NOMO-1 treated with dmso at 0.1 percent for 144 hours (cell line): ENCODE data around the gene HORMAD1.
"Not testable (repeated sequence)": the region's sequence is repeated elsewhere in the genome, so short reads cannot be mapped to it uniquely, and the experiment has no call there.

ENCODE experiments used
- DNase-seq: peaks from one replicate; lab custom pipeline; 2025; ENCODE audit not compliant: unreplicated experiment; lab: John Stamatoyannopoulos, UW

Gene HORMAD1

DNA sequence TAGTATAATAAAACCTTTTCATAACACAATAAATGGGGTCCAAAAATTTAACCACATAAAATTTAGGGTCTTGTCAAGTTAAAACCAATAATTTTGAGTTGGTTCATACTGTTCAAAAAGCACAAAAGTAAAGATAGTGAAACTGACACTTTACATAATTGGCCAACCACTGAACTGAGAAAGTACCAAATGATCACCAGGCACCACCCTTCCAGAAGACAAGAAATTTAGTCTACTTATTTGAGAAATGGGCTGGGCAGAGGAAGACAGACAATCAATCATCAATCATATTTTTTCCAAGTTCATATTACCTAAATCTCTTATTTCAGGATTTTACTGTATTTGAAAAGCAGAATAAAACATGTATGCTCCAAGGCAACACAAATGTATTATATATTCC, 17.3 kb downstream of the HORMAD1 start:
- DNase-seq, result no peak

DNA sequence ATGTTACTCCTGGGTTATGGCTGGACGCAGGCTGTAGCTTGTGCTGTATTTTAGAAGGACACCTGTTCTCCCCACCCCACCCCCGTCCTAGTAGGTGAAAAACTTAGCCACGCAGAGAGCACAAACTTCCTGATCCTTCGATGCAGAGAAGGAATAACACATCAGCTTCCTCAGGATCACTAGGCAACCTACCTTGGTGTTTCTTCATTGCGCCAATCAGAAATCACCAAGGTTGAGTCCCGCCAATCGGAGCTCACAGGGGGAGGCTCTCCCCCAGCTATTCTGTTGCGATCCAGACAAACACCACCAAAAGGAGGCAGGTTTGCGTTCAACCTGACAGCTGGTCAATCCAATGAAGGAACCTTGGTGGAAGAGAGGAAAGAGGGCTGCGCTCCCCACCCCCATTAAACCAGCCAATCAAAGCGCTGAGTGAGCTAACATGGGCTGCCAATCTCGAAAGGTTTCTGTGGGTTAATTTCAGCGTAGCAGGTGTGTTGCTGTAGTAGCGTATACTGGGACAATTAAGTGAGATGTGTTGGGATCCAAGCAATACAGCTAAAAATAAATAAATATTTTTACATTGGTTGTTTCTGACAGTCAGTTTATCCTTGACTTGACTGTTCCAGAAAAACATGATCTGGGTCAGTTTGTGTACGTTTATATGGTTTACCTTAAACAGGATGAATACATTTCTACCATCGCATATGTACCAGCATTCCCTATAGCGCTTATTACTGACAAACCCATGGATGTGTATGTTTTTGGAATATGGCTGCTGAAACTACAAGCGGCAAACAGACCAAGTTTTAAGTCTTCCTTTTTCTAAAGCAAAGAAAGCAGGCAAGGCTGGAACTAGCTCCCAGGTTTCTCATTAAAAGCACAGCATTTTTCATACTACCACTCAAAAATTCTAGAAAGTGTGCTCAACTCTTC, 23.4 kb downstream of the HORMAD1 start, which contains the start of gene GOLPH3L:
Gene GOLPH3L (minus strand): TSS at position 160 of the 933 bp plus-strand sequence. CDS start 2,316 bp downstream, outside the sequence.
- DNase-seq, result peak; percentile 96

- DNase-seq, result no peak
Observed at GRCh38 chr1:150696590-150696989, 24.1 kb downstream of the HORMAD1 start.

- DNase-seq, result peak; percentile 12
Observed at GRCh38 chr1:150696162-150696561, 24.5 kb downstream of the HORMAD1 start.

DNA sequence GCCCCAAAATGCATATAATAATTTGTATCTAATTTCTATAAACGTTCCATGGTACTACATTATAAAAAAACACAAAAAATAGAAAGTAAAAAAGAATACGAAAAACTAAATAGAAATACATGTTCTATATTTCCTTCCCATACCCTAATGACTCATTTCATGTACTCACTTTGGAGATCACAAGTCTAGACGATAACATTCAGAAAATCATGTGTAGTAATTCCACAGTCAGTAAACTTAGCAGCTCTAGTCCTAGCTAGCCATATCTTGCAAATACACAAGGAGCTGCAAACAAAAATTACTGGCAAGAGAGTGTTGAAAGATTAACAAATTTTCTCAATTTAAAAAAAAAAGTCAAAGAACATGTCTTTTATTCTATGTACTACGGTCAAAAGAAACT, 25.1 kb downstream of the HORMAD1 start:
- no peak for DNase-seq

- DNase-seq, result no peak
Observed at GRCh38 chr1:150692720-150693119, 28.0 kb downstream of the HORMAD1 start.

GRCh38 chr1:150688763-150689162, 31.9 kb downstream of the HORMAD1 start:
- no peak for DNase-seq

GRCh38 chr1:150686275-150686674, 34.4 kb downstream of the HORMAD1 start:
- DNase-seq, result no peak

DNA sequence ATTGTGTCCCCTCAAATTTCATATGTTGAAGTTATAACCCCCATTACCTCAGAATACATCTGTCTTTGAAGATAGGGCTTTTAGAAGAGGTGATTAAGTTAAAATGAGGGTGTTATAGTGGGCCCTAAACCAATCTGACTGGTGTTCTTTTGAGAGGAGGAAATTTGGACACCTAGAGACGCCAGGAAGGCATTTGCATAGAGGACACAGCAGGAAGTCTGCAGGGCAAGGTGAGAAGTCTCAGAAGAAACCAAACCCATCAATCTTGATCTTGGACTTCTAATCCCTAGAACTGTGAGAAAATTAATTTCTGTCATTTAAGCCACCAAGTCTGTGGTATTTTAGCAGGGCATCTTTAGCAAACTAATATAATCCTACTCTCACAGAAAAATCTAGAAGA, 36.8 kb downstream of the HORMAD1 start:
- no peak for DNase-seq

DNA sequence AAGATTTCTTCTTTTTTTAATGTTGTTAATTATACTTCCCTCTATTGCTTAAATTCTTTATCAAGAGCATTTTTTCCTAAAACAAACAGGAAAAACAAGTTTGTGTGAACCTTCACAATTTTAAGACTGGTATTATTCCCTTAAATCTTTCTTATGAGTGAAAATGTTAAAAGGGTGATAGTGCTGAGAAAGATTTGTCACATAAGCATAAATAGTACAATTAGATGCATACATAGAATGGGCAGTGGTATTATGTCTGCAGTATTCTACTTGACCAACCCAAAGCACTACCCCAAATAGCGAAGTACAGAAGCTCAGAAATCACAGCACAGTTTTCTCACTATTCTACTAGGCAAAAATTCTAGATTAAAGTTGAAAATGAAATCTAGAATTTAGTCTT, 41.7 kb downstream of the HORMAD1 start:
- no peak for DNase-seq

- DNase-seq, result no peak
Observed at GRCh38 chr1:150674881-150675280, 45.8 kb downstream of the HORMAD1 start.

DNA sequence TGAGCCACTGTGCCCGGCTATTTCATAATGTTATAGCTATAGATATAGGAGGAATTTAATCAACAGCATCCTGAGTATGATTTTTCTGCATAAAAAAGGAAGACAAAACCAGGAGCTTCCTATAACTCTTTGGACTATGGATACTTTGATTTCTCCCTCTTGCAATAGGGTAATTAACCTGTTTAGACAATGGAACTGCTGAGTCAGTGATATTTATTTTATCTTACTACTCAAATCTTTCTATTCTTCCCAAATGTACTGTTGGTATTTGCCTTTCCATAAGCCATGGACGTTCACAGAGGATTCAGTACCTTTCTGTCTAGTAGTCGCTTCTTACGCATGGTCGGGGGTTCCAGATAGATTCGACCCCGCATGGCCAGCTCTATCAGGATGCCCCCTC, 57.4 kb downstream of the HORMAD1 start:
- DNase-seq, result no peak

DNA sequence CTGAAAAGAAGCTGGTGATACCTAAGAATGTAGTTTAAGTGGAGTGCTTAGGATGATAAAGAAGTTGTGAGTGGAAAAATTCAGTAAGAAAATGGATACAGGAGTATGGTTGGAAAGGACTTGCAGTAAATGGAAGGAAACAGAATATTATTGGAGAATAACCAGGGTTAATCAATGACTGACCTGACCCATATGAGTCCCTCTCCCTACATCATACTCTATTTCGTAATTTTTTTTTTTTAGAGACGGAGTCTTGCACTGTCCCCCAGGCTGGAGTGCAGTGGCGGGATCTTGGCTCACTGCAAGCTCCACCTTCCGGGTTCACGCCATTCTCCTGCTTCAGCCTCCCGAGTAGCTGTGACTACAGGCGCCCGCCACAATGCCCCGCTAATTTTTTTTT, 57.9 kb downstream of the HORMAD1 start:
- DNase-seq, result no peak

DNA sequence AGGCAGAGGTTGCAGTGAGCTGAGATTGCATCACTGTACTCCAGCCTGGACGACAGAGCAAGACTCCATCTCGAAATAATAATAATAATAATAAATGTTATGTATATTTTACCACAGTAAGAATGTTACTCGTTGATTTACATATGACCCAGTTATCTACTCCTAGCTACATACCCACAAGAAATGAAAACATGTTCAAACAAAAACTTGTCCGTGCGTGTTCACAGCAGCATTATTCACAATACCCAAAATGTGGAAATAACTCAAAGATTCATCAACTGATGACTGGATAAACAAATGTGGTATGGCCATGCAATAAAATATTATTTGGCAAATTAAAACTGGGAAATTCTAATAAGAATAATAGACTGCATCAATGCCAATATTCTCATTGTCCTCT, 59.5 kb downstream of the HORMAD1 start:
- DNase-seq, result no peak

DNA sequence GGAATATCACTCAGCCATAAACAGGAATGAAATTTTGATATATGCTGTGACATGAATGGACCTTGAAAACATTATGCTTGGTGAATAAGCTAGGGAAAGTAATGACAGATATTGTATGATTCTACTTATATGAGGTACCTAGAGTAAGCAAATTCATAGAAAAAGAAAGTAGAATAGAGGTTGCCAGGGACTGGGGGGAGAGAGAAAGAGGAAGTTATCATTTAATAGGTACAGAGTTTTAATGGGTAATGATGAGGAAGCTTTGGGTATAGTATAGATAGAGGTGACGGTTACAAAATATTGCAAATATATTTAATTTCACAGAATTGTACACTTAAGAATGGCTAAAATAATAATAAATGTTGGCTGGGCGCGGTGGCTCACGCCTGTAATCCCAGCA, 60.1 kb downstream of the HORMAD1 start:
- DNase-seq, result no peak

GRCh38 chr1:150657064-150657463, 63.6 kb downstream of the HORMAD1 start:
- DNase-seq, result not testable (repeated sequence)

DNA sequence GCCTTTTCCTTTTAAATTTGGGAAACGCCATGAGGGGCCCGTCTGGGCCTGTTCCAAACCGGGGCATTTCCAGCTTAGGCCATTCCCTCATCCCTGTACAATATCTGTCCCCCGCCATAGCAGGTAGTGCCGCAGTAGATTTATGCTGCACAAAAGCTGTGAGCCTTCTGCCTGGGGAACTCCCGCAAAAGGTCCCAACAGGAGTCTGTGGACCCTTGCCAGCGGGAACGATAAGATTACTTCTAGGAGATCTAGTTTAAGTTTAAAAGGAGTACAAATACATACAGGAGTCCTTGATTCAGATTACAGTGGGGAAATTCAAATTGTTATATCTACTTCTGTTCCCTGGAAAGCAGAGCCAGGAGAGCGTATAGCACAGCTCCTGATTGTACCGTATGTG, 66.1 kb downstream of the HORMAD1 start:
- DNase-seq, result not testable (repeated sequence)

GRCh38 chr1:150650193-150650592, 70.5 kb downstream of the HORMAD1 start:
- DNase-seq, result no peak

GRCh38 chr1:150649441-150650075, 71.1 kb downstream of the HORMAD1 start:
- no peak for DNase-seq
